ENCODE measurements around the gene USH2A.

DNA sequence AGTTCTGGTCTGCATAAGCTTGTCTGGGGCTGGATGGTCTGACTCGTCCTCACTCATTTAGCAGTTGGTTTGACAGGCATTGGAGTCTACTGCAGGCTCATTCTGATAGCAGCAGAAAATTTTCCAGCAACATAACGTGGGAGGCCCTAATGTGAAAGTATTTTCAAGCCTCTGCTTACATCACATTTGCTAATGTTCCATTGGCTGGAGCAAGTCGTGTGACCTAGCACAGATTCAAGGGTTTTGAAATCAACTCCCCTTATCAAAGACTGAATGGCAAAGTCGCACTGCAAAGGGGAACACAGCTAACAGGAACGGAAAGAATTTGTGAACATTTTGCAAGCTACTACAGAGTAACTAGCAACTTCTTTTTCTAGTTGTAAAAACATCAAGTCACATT, 2.3 kb upstream of the USH2A start:
- TF ChIP-seq, protein P1, sequence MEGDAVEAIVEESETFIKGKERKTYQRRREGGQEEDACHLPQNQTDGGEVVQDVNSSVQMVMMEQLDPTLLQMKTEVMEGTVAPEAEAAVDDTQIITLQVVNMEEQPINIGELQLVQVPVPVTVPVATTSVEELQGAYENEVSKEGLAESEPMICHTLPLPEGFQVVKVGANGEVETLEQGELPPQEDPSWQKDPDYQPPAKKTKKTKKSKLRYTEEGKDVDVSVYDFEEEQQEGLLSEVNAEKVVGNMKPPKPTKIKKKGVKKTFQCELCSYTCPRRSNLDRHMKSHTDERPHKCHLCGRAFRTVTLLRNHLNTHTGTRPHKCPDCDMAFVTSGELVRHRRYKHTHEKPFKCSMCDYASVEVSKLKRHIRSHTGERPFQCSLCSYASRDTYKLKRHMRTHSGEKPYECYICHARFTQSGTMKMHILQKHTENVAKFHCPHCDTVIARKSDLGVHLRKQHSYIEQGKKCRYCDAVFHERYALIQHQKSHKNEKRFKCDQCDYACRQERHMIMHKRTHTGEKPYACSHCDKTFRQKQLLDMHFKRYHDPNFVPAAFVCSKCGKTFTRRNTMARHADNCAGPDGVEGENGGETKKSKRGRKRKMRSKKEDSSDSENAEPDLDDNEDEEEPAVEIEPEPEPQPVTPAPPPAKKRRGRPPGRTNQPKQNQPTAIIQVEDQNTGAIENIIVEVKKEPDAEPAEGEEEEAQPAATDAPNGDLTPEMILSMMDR (IDR thresholded peaks at IDR 0.05; ENCODE audit: poor library complexity, severe bottlenecking), result no peak
- no peak for TF ChIP-seq EZH2 (IDR thresholded peaks at IDR 0.05; ENCODE audit: borderline replicate concordance, insufficient read depth, low read length, poor library complexity, severe bottlenecking)
- TF ChIP-seq RAD21 (conservative IDR thresholded peaks at IDR 0.05), result no peak
- no peak for TF ChIP-seq MXI1 (conservative IDR thresholded peaks at IDR 0.05; ENCODE audit: poor library complexity, severe bottlenecking)
- TF ChIP-seq TAF1 (IDR thresholded peaks at IDR 0.05; ENCODE audit: low read depth), result no peak
